HG02943 (cell line): ENCODE data around the gene UHMK1.
"Not testable (repeated sequence)": the region's sequence is repeated elsewhere in the genome, so short reads cannot be mapped to it uniquely, and the experiment has no call there.

Experiments
- ATAC-seq: cut with Tn5 transposase; IDR thresholded peaks from one replicate; pipeline ENCODE4 v1.9.1; 2021; ENCODE audit warnings: mild to moderate bottlenecking, low read depth, moderate library complexity; ENCODE audit not compliant: unreplicated experiment

The UHMK1 gene

GRCh38 chr1:162497723-162498495, at the start of gene UHMK1:
Gene UHMK1, plus strand, starts transcription at chr1:162497818. Its CDS starts 183 bp downstream, at chr1:162498001.
- ATAC-seq, result peak; percentile 95

GRCh38 chr1:162454361-162454760, 43.3 kb upstream of the UHMK1 start:
- not testable (repeated sequence) for ATAC-seq

- no peak for ATAC-seq
Observed at GRCh38 chr1:162456323-162456722, 41.3 kb upstream of the UHMK1 start.

- no peak for ATAC-seq
Observed at GRCh38 chr1:162458236-162458635, 39.4 kb upstream of the UHMK1 start.

DNA sequence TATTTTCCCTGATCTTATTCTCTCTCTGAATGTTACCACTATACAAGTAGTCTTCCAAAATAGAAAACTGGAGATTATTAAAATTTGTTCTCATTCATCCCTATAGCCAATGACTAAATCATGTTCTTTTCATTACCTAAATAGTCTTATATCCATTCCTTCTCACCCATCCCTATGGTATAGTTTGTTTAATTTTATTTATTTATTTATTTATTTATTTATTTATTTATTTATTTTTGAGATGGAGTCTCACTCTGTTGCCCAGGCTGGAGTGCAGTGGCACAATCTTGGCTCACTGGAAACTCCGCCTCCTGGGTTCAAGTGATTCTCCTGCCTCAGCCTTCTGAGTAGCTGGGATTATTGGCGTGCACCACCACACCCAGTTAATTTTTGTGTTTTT, 35.2 kb upstream of the UHMK1 start:
- ATAC-seq, result not testable (repeated sequence)

- ATAC-seq, result no peak
Observed at GRCh38 chr1:162463021-162463420, 34.6 kb upstream of the UHMK1 start.

DNA sequence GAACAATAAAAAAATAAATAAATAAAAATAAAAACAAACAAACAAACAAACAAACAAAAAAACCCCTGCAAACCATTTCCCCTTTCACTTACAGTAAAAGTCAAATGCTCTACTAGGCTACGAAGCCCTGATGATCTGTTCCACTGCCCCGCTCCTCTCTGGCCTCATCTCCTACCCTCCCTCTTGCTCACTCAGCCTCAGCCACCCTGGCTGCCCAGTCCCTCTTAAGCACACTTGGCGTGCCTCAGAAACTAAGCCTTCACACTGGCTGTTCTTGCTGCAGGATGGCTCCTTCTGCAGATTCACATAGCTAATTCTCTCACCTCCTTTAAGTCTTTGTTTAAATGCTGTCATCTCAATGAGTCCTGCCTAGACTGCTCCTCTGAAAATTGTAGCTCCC, 30.8 kb upstream of the UHMK1 start:
- ATAC-seq, result no peak

DNA sequence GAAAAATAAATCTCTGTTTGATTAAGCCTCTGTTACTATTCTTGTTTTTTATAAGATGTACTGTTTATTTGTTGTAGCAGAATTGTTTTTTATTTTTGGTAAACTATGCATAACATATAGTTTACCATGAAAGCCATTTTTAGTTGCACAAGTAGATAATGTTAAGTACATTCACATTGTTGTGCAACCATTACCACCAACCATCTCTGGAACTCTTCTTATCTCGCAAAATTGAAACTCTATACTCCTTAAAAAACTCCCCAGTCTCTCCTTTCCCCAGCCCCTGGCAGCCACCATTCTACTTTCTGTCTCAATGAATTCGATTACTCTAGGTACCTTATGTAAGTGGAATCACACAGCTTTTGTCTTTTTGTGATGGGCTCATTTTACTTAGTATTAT, 27.4 kb upstream of the UHMK1 start:
- ATAC-seq, result no peak

- no peak for ATAC-seq
Observed at GRCh38 chr1:162471290-162471853, 26.2 kb upstream of the UHMK1 start.

GRCh38 chr1:162475089-162475488, 22.5 kb upstream of the UHMK1 start:
- no peak for ATAC-seq

- no peak for ATAC-seq
Observed at GRCh38 chr1:162475539-162476185, 22.0 kb upstream of the UHMK1 start.

- ATAC-seq, result no peak
Observed at GRCh38 chr1:162476620-162477019, 21.0 kb upstream of the UHMK1 start.

DNA sequence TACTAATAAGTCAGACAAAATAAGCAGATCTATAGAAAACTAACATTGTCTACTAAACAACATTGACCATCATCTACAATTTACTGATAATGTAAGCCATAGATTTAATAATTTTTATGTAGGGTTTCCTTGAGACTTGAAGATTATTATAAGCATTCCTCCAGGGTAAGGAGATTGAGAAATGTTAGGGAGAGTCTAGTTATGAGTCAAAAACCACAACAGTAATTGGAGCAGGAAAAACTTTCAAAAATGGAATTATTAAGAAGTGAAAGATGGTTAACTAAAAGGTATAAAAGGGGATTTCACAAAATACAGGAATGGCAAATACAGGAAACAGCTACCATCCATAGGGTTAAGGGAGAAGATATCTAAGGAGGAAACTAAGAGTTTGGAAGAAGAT, 12.4 kb upstream of the UHMK1 start:
- ATAC-seq, result no peak

DNA sequence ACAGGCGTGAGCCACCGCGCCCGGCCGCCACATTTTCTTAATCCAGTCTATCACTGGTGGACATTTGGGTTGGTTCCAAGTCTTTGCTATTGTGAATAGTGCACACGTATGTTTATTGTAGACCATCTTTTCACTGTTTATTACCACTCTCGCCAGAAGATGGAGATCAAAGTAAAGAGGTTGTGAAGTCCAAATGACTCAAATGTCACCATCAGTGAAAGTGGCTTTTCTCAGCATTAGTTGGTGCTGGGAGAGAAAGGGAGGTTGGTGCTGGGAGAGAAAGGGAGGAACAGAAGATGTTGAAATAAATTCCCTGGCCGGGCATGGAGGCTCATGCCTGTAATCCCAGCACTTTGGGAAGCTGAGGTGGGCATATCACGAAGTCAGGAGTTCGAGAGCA, 10.4 kb upstream of the UHMK1 start:
- no peak for ATAC-seq

DNA sequence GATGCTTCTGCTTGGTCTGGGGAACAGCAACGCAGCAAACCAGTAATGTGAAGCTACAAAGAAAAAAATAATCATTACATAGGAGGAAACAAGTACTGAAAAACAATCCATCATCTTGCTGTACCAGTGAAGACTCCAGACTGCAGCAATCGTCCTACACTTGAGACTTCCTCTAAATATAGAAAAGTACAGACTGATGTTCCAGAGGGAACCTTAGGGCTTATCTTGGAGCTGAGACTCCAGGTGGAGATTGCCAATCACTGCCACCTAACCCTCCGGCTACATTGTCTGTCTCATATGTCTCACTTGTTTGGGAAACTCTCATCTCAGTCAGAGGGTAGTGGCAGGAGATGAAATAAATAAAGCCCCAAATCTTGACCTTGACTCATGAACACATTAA, 9.4 kb upstream of the UHMK1 start:
- no peak for ATAC-seq

- ATAC-seq, result not testable (repeated sequence)
Observed at GRCh38 chr1:162495531-162496233, 1.9 kb upstream of the UHMK1 start.

- ATAC-seq, result no peak
Observed at GRCh38 chr1:162497104-162497722, 405 bp upstream of the UHMK1 start.

DNA sequence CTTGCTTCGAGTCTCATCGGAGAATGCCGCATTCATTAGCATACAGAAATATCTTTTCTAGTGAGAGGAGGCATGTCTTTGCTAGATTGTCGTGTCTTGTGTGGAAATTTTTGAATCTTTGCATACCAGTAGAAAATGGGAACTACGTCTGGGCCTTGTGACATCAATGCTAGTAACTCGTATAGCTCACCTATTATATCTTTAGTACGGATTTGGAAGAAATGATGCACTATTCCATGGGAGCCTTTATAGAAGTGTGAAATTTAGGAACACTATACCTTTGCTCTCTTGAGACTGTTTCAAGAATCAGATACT, 835 bp downstream of the UHMK1 start:
- peak; percentile 5 for ATAC-seq

DNA sequence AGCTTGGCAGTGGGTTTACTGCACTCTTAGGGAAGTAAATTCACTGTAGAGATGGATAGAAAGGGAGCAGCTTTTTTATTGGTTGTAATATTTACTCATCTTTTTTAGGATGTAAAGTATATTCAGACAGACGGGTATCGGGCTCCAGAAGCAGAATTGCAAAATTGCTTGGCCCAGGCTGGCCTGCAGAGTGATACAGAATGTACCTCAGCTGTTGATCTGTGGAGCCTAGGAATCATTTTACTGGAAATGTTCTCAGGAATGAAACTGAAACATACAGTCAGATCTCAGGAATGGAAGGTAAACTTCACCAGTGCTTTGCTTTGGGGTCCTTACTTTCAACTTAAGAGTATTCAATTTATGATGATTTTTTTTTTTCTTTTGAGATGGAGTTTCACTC, 3.2 kb downstream of the UHMK1 start:
- ATAC-seq, result no peak

GRCh38 chr1:162502077-162502476, 4.5 kb downstream of the UHMK1 start:
- no peak for ATAC-seq

- ATAC-seq, result no peak
Observed at GRCh38 chr1:162502928-162503327, 5.3 kb downstream of the UHMK1 start.
